AG09319 (cell line): ENCODE data around the gene ZBTB21.

ENCODE experiments used
- DNase-seq: peaks from one replicate; pipeline ENCODE4 v3.0.0-alpha.2; 2010; ENCODE audit warnings: low read depth; ENCODE audit errors: extremely low read depth
- CTCF ChIP-seq: IDR thresholded peaks from 2 replicates; pipeline ENCODE4 v1.5.1; 2011; ENCODE audit warnings: low read depth, mild to moderate bottlenecking, inconsistent platforms, low read length, moderate library complexity

Gene ZBTB21

GRCh38 chr21:41991659-41992058 lies 18.5 kb downstream of the ZBTB21 start:
- no peak for TF ChIP-seq CTCF
- no peak for DNase-seq

GRCh38 chr21:41989698-41990097 lies 20.5 kb downstream of the ZBTB21 start:
- DNase-seq: no peak
- TF ChIP-seq CTCF: no peak

GRCh38 chr21:41987310-41987709 lies 22.9 kb downstream of the ZBTB21 start:
- TF ChIP-seq CTCF: no peak
- DNase-seq: no peak

- DNase-seq: no peak
- no peak for TF ChIP-seq CTCF
These were observed 24.3 kb downstream of the ZBTB21 start for GRCh38 chr21:41985662-41986416.

- TF ChIP-seq CTCF: no peak
- no peak for DNase-seq
These were observed 26.9 kb downstream of the ZBTB21 start for GRCh38 chr21:41983229-41983628.

- no peak for DNase-seq
- TF ChIP-seq CTCF: no peak
These were observed 29.6 kb downstream of the ZBTB21 start for GRCh38 chr21:41980561-41980960.

- no peak for DNase-seq
- no peak for TF ChIP-seq CTCF
These were observed 30.3 kb downstream of the ZBTB21 start for GRCh38 chr21:41979751-41980369.
